Natural killer cell (primary cell): ENCODE results near the gene GAB2. TPM values are rescaled to one million over a fixed set of nuclear protein-coding genes. Genes with fewer than 3 reads are reported as not detected.

Source experiments
- ATAC-seq, 3 donors: fragments of 150-1000 bp in 2 of 3; fragments of 200-7000 bp in 1 of 3; cut with Tn5 transposase; 1 replicate in 1 of 3; 2 replicates in 2 of 3; pipeline ENCODE4 v1.10.0; 2021; ENCODE audit warnings: mild to moderate bottlenecking in 2 of 3, moderate library complexity in 2 of 3
- DNase-seq, 2 donors: peaks; one replicate each; pipeline versions ENCODE4 v3.0.0 to v3.0.0-alpha.2; 2013 to 2021; ENCODE audit warnings: mixed read lengths in 1 of 2
- H3K27ac ChIP-seq: one replicate; pipeline ENCODE4 v1.5.1; 2013; ENCODE audit warnings: mild to moderate bottlenecking, low read length
- H3K27me3 ChIP-seq: one replicate; pipeline ENCODE4 v1.6.1; 2013; ENCODE audit warnings: low read length; ENCODE audit not compliant: control insufficient read depth, insufficient read depth
- H3K36me3 ChIP-seq: one replicate; pipeline ENCODE4 v1.6.1; 2013; ENCODE audit warnings: low read length; ENCODE audit not compliant: control insufficient read depth, insufficient read depth
- H3K4me1 ChIP-seq: one replicate; pipeline ENCODE4 v1.6.1; 2013; ENCODE audit warnings: low read length; ENCODE audit not compliant: control insufficient read depth, insufficient read depth
- H3K4me3 ChIP-seq: one replicate; pipeline ENCODE4 v1.5.1; 2013; ENCODE audit warnings: low read length
- H3K9me3 ChIP-seq: one replicate; pipeline ENCODE4 v1.6.1; 2013; ENCODE audit warnings: low read length; ENCODE audit not compliant: control insufficient read depth, insufficient read depth
- H3K27ac Mint-ChIP-seq, 2 donors: one replicate each; pipeline ENCODE4 v1.8.0; 2022; ENCODE audit warnings: mild to moderate bottlenecking in 2 of 2, mixed read lengths in 2 of 2, moderate library complexity in 1 of 2
- H3K27me3 Mint-ChIP-seq, 2 donors: one replicate each; pipeline ENCODE4 v1.8.0; 2022; ENCODE audit warnings: low read depth in 2 of 2, mixed read lengths in 2 of 2
- H3K36me3 Mint-ChIP-seq: one replicate; pipeline ENCODE4 v1.8.0; 2022; ENCODE audit warnings: mixed read lengths
- H3K4me1 Mint-ChIP-seq, 2 donors: one replicate each; pipeline ENCODE4 v1.8.0; 2022; ENCODE audit warnings: mixed read lengths in 2 of 2
- H3K4me3 Mint-ChIP-seq: one replicate; pipeline ENCODE4 v1.8.0; 2022; ENCODE audit warnings: mild to moderate bottlenecking, moderate library complexity, mixed read lengths
- H3K9me3 Mint-ChIP-seq, 2 donors: one replicate each; pipeline ENCODE4 v1.8.0; 2022; ENCODE audit warnings: mixed read lengths in 2 of 2
- WGBS: methylation state at CpG from one replicate; pipeline ENCODE4 v1.1.7; 2013; ENCODE audit warnings: missing lambda C conversion rate; ENCODE audit not compliant: insufficient coverage; 5-methylcytosine and 5-hydroxymethylcytosine counted together
- intact Hi-C: fragments of 100-400 bp; cut with micrococcal nuclease; formaldehyde crosslinking; loops from one replicate; pipeline ENCODE4 v1.14.2; 2022
- total RNA-seq, 4 donors: library from RNA; stranded (reverse); fragments of 120-200 nt in 1 of 4; gene quantifications; one replicate each; pipeline versions ENCODE4 v1.2.3 to v1.2.4, GENCODE V29; 2013 to 2022
- TF ChIP-seq, protein P1 (sequence below): fragments of 200-600 bp; IDR thresholded peaks from one replicate; pipeline ENCODE4 v1.8.0; 2022; ENCODE audit warnings: antibody characterized with exemption

Gene GAB2
- total RNA-seq, 3 donors from 2014 or later (not counting 1 experiment from before 2014, with no cell fraction given), result 4.3 to 58.4 (median 8.1) TPM

DNA sequence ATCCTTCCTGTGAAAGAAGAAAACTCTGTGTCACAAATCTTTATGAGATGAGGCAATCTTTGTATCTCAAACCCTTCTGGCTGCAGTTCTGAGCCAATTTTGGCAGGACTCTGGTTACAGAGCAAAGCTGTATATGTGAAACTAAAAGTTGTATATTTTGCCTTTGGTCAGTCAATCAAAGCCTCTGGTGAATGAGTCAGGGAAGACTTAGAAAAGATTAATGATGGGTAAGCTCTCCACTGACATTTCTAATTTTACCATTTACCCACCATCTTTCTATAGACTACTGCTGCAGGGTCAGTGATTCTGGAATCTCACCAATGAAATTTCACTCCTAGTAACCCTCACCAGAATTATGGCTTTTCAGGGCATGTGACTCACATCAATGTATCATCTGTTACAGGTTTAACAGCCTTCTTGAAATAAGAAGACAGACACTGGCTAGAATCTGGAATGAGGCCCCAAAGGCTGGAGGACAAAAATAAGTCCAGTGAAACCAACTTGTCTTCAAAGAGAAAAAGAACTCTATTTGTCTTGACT lies 185.6 kb downstream of the GAB2 start:
- Mint-ChIP-seq H3K4me3 (no peak overlapping the region), H3K4me1 (no peaks in the 10 kb centered on the region), H3K27ac (no peak overlapping the region), H3K9me3 (no peaks in the 10 kb centered on the region), H3K36me3 (no peaks in the 10 kb centered on the region), H3K27me3 (no peaks in the 10 kb centered on the region)
- intact Hi-C loops, result no loop called here
- H3K27ac ChIP-seq, result no peak overlapping the region
- TF ChIP-seq, protein P1, sequence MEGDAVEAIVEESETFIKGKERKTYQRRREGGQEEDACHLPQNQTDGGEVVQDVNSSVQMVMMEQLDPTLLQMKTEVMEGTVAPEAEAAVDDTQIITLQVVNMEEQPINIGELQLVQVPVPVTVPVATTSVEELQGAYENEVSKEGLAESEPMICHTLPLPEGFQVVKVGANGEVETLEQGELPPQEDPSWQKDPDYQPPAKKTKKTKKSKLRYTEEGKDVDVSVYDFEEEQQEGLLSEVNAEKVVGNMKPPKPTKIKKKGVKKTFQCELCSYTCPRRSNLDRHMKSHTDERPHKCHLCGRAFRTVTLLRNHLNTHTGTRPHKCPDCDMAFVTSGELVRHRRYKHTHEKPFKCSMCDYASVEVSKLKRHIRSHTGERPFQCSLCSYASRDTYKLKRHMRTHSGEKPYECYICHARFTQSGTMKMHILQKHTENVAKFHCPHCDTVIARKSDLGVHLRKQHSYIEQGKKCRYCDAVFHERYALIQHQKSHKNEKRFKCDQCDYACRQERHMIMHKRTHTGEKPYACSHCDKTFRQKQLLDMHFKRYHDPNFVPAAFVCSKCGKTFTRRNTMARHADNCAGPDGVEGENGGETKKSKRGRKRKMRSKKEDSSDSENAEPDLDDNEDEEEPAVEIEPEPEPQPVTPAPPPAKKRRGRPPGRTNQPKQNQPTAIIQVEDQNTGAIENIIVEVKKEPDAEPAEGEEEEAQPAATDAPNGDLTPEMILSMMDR, result no peak
- no peaks in the 10 kb centered on the region for H3K9me3 ChIP-seq
- H3K4me1 ChIP-seq, result no peaks in the 10 kb centered on the region
- DNase-seq, result no peak
- no peaks in the 10 kb centered on the region for H3K36me3 ChIP-seq
- H3K4me3 ChIP-seq, result no peak overlapping the region
- no peak for ATAC-seq
- H3K27me3 ChIP-seq, result no peaks in the 10 kb centered on the region

DNA sequence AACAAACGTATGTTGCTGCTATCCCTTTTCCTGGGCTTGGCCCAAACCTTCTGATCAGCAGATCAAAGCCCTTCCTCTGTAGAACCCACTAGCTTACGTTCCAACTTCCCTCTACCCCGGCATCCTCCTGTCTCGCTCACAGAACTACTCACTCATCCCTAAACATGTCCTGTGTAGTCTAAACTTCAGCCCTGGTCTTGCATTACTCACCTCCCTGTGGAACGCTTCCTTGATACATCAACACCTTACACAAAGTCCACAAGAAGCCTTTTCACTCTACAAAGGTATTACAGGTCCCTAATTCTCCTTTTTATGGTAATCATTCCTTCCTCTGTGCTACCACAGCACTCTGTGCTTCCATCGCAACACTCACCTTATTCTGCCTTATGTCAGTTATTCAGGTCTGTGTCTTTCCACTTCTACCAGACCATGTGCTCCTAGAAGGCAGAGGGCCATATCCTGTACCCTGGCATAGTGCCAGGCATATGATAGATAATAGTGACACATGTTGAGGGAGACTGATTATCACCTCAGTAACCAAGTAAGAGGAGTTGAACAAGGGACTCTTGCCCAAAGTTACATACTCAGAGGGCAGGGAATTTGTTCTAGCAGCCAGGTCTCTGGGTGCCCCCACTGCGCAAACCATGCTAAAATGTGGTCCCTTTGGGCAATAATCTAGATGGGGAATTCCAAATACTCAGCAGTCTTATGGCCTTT lies 187.3 kb downstream of the GAB2 start:
- H3K9me3 ChIP-seq, result no peaks in the 10 kb centered on the region
- 76% methylated on average over 7 of the region's 7 CpGs for WGBS
- DNase-seq (no peak), ATAC-seq (no peak)
- Mint-ChIP-seq H3K4me1 (no peaks in the 10 kb centered on the region), H3K27me3 (no peaks in the 10 kb centered on the region), H3K27ac (no peak overlapping the region), H3K36me3 (no peaks in the 10 kb centered on the region), H3K9me3 (no peaks in the 10 kb centered on the region), H3K4me3 (no peak overlapping the region)
- H3K36me3 ChIP-seq, result no peaks in the 10 kb centered on the region
- TF ChIP-seq, protein P1, result no peak
- H3K4me3 ChIP-seq, result no peak overlapping the region
- no peak overlapping the region for H3K27ac ChIP-seq
- no peaks in the 10 kb centered on the region for H3K27me3 ChIP-seq
- H3K4me1 ChIP-seq, result no peaks in the 10 kb centered on the region
- intact Hi-C loops, result no loop called here

DNA sequence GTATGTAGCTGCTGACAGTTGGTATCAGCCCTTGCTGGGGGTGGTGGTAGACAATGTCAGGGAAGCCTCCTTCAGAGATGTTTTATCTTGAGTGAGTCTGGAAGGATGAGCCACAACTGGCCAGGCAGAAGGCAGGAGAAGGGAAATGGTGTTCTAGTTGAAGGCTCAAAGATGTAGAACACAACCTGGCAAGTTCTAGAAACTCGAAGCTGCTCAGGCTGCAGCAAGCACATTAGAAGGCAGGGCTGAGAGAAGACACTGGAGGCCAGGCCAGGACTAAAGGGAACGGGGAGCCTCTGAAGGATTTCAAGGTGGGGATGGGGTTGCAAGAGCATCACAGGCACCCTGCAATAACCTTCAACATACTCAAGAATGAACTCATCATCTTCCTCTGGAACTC lies 188.5 kb downstream of the GAB2 start:
- TF ChIP-seq, protein P1, result no peak
- Histone ChIP-seq H3K27ac (no peak overlapping the region), H3K4me3 (no peak overlapping the region), H3K4me1 (no peaks in the 10 kb centered on the region), H3K9me3 (no peaks in the 10 kb centered on the region), H3K27me3 (no peaks in the 10 kb centered on the region), H3K36me3 (no peaks in the 10 kb centered on the region)
- Mint-ChIP-seq H3K36me3 (no peaks in the 10 kb centered on the region), H3K4me3 (no peak overlapping the region), H3K4me1 (no peaks in the 10 kb centered on the region), H3K9me3 (no peaks in the 10 kb centered on the region), H3K27ac (no peak overlapping the region), H3K27me3 (no peaks in the 10 kb centered on the region)
- intact Hi-C loops, result no loop called here
- ATAC-seq (no peak), DNase-seq (no peak)
- WGBS, result 97% methylated on average over 2 of the region's 2 CpGs

DNA sequence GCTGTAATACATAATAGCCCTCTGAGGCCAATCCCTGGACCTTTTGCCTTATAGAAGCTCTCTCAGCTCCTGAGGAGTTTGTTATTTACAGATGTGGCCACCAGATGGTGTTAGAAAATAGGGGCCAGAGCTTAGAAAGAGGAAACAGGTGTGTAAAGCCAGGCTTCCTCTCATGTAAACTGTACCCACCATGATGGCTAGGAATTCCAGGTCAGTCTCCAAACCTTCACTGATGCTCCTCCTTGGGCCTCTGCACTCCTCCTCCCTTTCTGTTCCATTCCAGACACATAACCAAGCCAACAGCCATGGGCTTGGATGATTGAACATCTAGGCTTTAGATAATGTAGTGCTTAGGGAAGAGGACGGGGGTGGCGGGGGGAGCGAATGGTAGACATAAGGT lies 189.2 kb downstream of the GAB2 start:
- H3K4me3 Mint-ChIP-seq, result no peak overlapping the region
- no peaks in the 10 kb centered on the region for H3K36me3 ChIP-seq
- peak in 1 of 3 donors; percentile 33 for ATAC-seq

More for the DNA sequence above, 189.2 kb downstream of the GAB2 start:
- Mint-ChIP-seq H3K4me1 (no peaks in the 10 kb centered on the region), H3K9me3 (no peaks in the 10 kb centered on the region), H3K36me3 (no peaks in the 10 kb centered on the region), H3K27me3 (no peaks in the 10 kb centered on the region), H3K27ac (no peak overlapping the region)
- Histone ChIP-seq H3K9me3 (no peaks in the 10 kb centered on the region), H3K27me3 (no peaks in the 10 kb centered on the region), H3K4me3 (no peak overlapping the region), H3K4me1 (no peaks in the 10 kb centered on the region), H3K27ac (no peak overlapping the region)
- 100% methylated on average over 3 of the region's 3 CpGs for WGBS
- intact Hi-C loops, result no loop called here
- TF ChIP-seq, protein P1, result no peak
- DNase-seq, result peak in 1 of 2 donors; percentile 52
